GM19025 (cell line): ENCODE measurements around the gene MFSD12.
"Not testable (repeated sequence)": the region's sequence is repeated elsewhere in the genome, so short reads cannot be mapped to it uniquely, and the experiment has no call there.

Experiments
- ATAC-seq: cut with Tn5 transposase; IDR thresholded peaks from one replicate; pipeline ENCODE4 v1.9.1; 2021; ENCODE audit warnings: mild to moderate bottlenecking, low read depth, moderate library complexity; ENCODE audit not compliant: unreplicated experiment

MFSD12 gene

DNA sequence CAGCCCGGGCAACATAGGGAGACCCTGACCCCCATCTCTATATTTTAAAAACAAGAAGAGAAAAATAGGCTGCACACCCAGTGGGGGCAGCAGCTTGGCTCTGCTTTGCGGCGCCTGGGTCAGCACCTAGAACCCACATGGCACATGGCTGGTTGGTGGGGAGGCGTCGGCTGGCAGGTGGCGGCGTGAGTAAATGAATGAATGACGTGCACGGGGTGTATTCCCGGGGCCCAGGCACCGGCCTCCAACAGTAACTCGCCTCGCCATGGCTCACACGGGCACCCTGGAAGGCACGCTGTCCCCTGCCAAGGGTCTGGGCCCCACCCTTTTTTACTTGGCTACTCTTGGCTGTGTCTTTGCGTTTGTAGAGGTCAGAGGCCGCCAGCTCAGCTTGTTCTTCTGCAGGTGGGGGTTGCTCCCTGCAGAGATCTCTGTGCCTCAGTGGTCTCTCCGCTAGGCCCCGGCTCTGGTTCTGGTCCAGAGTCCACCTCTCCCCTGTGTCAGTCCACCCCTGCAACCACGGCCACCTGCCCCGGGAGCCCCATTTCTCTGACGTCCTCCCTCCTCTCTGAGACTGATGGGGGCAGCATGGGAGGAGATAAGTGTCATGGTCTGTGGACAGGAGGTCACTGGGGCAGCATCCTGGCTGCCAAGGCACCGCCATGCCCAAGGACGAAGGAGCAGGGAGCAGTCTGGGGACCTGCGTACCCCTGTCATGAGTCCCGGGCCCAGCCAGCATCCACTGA lies 45.7 kb downstream of the MFSD12 start:
- ATAC-seq, result no peak

GRCh38 chr19:3510727-3511126 lies 46.7 kb downstream of the MFSD12 start:
- ATAC-seq, result no peak

- ATAC-seq, result no peak
Observed at GRCh38 chr19:3509566-3509989, 47.8 kb downstream of the MFSD12 start.

- ATAC-seq, result no peak
Observed at GRCh38 chr19:3508771-3509535, 48.4 kb downstream of the MFSD12 start.

GRCh38 chr19:3508121-3508661 lies 49.2 kb downstream of the MFSD12 start:
- not testable (repeated sequence) for ATAC-seq

- no peak for ATAC-seq
Observed at GRCh38 chr19:3507371-3508120, 49.8 kb downstream of the MFSD12 start.

- no peak for ATAC-seq
Observed at GRCh38 chr19:3506384-3507340, 50.7 kb downstream of the MFSD12 start.

DNA sequence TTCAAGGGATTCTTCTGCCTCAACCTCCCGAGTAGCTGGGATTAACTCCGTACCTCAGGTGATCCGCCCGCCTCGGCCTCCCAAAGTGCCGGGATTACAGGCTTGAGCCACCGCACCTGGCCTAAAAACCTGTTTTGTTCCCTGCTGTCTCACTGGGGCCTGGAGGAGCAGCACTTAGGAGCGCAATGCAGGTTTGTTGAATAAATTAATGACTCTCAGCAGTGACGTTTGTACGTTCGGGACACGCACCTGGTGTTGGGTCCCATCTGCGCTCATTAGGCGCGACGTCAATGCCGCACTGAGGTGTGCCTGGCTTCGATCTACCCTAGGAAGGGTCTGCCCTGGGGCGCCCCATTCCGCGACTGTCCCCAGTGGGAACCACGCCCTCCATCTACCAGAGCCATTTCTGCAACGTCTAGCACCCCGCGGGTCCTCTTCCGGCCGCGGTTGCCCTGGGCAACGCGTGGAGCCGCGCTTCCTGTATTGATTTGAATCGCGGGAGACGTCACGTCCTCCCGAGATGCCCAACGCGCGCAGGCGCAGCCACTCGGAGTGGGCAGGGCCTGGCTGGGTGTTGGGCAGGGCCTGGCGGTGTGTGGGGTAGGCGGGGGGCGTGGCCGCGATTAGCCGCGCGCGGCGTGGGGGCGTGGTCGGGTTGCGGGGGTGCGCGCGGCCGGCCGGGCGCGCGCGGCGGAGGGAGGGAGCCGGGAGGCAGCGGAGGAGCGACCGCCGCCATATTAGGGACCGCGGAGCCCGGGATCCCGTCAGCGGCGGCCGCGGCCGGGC lies 51.6 kb downstream of the MFSD12 start, which contains the start of gene FZR1:
TSS of gene FZR1 (plus strand) at position 714 of the 786 bp plus-strand sequence. CDS start 16,679 bp downstream, outside the sequence.
- ATAC-seq, result peak; percentile 94

- ATAC-seq, result no peak
Observed at GRCh38 chr19:3504735-3505134, 52.7 kb downstream of the MFSD12 start.

GRCh38 chr19:3503036-3503572 lies 54.3 kb downstream of the MFSD12 start:
- ATAC-seq, result no peak

GRCh38 chr19:3501780-3502179 lies 55.6 kb downstream of the MFSD12 start:
- no peak for ATAC-seq

- peak; percentile 82 for ATAC-seq
Observed at GRCh38 chr19:3500429-3501101, 56.8 kb downstream of the MFSD12 start, which contains the start of gene DOHH. TSS of gene DOHH (minus strand) at chr19:3500674. CDS start at chr19:3496814, 3,860 bp downstream.

GRCh38 chr19:3499738-3500428 lies 57.5 kb downstream of the MFSD12 start:
- ATAC-seq, result no peak

- ATAC-seq, result no peak
Observed at GRCh38 chr19:3497757-3498520, 59.4 kb downstream of the MFSD12 start.

- no peak for ATAC-seq
Observed at GRCh38 chr19:3496392-3497273, 60.8 kb downstream of the MFSD12 start.

DNA sequence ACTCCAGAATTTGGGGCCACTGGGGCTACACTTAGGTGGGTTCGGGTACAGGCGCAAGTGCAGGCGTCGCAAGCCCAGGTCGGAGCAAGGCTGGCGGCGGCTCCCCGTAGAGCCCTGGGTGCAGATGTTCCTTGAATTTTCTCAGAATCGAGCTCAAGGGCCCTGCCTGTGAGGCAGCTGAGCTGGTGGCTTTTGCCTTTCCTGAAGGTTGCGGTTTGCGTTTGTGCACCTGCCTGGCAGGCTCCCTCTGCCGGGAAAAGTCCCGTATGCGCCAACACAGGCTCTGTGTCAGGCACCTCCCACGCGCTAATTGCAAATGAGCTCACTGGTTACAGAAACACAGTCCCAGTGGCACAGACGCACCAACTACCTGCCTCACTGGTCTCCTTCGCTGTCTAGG lies 62.8 kb downstream of the MFSD12 start:
- no peak for ATAC-seq
